DLD1 (cell line): Measurements from ENCODE around the gene QKI.

Source experiments
- in situ Hi-C: cut with HindIII; loops from 2 replicates; pipeline ENCODE4 v1.10.0; 2017; ENCODE audit warnings: low sequenced_read_pairs

The QKI gene

DNA sequence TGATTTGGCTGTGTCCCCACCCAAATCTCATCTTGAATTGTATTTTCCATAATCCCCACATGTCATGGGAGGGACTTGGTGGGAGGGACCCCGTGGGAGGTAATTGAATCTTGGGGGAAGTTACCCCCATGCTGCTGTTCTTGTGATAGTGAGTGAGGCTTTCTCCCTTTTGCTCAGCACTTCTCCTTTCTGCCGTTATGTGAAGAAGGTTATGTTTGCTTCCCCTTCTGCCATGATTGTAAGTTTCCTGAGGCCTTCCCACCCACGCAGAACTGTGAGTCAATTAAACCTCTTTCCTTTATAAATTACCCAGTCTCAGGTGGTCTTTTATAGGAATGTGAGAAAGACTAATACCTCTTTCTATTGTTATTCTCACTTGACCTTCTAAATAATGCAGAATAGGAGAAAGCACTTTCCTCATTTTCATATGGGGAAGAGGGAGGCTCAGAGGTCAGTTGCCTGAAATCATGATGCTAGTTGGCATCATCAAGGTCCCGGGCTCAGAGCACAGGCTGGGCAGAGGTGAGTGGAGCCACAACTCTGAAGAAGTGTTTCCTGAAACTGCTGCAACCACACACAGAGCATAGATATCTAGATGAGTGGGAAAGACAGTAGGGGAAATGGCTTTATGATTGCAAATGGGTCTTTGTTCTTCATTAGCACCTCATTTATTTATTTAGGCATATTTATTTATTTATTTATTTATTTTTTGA, 191.0 kb downstream of the QKI start:
- in situ Hi-C loops: no loop called here

DNA sequence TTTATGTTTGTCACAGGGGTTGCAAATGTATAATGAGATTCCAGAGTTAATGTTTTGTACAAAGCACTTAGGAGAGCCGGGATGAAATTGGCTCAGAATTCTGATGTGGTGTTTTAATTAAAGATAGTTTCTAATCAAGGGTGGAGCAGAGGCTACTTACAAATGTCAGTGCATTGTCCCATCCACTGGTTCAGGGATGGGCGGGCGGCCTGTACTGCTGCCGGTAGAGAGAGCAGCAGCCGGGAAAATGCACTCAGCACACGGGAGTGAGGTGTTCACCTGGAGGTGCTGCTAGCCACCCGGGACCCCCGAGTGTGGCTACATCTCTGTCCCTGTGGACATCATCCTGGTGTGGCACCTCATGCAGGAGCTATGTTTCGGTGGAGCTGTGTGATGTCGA, 193.3 kb downstream of the QKI start:
- in situ Hi-C loops: no loop called here

- in situ Hi-C loops: no loop called here
Observed at GRCh38 chr6:163608204-163608644, 193.7 kb downstream of the QKI start.

DNA sequence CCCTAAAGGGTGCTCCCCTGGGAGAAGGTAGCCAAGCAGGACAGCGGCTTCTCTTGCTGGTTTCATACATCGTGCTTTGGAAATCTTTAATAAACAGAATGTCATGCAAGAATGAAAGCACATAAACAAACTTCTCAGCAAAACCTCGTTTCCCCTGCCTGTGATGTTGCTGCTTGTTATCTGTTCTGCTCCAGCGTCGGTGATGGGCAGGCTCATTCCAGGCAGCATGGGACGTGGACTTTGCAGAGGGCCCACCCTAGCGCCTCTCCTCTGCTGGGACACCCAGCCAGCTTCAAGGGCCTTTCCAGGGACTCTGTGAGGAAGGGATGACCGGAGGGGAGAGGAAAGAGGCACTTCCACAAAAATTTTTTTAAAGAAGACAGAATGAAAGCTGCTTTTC, 197.7 kb downstream of the QKI start:
- in situ Hi-C loops: no loop called here

- in situ Hi-C loops: no loop called here
Observed at GRCh38 chr6:163613025-163613424, 198.5 kb downstream of the QKI start.

DNA sequence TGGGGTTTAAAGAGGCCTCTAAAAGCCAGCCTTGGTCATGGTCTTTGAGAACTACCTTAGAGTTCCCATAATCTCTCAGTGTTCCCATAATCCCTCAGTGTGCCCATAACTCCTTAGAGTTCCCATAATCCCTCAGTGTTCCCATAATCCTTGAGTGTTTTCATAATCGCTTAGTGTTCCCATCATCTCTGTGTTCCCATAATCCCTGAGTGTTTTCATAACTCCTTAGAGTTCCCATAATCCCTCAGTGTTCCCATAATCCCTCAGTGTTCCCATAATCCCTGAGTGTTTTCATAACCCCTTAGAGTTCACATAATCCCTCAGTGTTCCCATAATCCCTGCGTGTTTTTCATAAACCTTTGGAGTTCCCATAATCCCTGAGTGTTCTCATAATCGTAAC, 199.2 kb downstream of the QKI start:
- in situ Hi-C loops: no loop called here

GRCh38 chr6:163616452-163616851, 201.9 kb downstream of the QKI start:
- in situ Hi-C loops: no loop called here

- in situ Hi-C loops: no loop called here
Observed at GRCh38 chr6:163617549-163617948, 203.0 kb downstream of the QKI start.

DNA sequence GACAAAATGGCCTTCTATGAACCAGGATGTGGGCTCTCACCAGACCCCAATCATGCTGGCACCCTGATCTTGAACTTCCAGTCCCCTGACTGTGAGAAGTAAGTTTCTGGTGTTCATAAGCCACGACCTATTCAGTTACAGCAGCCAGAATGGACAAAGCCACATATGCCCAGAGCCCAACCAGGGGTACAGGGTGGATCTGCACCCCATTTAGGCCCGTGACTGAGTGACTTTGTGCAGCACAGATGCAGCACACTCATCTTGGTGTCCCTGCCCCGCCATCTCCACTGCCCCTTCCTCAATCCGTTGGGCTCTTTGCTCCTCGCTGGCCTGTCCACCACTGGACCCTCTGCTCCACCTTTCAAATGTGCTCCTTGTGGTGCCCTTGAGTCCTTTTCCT, 205.6 kb downstream of the QKI start:
- in situ Hi-C loops: no loop called here

- in situ Hi-C loops: no loop called here
Observed at GRCh38 chr6:163620670-163621330, 206.3 kb downstream of the QKI start.

DNA sequence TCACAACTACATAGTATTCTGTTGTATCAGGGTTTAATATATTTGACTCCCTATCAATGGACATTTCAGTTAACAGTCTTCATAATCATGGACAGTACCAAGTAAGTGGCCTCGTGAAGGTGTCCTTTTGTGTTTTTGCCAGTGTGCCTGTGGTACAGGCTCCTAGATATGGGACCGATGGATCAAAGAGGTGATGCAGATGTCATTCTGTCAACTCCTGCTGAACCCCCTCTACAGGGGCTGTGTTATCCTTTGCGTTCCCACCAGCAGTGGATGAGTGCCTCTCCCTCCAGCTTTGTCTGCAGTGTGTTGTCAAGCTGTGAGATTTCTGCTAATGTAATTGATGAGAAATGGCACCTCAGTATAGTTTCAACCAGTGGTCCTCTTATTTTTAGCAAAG, 210.7 kb downstream of the QKI start:
- in situ Hi-C loops: no loop called here

DNA sequence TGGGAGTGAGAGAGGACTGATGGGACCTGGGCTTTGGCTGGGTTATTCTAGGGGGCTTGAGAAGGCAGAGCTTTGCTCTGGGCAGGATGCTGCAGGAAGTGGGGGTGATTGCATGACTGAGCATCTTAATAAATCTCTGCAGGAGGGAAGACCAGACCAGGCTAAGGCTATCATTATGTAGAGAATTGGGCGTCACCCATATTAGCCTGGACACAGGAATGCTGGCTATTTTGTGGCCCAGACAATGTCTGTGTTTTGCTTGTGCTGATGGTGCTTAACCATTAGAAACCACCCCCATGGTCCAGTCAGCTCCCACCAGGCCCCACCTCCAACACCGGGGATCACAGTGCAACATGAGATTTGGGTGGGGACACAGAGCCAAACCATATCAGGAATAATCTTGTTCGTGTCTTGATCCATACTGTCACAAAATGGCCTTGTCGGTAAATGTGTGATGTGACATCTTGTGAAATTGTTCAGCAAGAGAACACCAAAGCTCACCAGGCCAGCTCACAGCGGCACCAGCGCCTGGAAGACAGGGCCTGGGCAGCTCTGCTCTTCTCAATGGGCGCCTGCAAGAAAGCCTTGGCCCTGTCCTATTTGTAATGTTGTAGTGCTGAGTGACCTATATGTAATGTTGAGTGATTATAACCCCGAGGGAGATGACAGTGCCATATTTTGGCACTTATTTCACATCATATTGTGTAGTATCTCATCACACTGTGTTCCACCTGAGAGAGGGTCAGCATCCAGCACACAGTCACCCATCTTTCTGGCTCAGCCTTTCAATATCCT, 211.8 kb downstream of the QKI start:
- in situ Hi-C loops: no loop called here

DNA sequence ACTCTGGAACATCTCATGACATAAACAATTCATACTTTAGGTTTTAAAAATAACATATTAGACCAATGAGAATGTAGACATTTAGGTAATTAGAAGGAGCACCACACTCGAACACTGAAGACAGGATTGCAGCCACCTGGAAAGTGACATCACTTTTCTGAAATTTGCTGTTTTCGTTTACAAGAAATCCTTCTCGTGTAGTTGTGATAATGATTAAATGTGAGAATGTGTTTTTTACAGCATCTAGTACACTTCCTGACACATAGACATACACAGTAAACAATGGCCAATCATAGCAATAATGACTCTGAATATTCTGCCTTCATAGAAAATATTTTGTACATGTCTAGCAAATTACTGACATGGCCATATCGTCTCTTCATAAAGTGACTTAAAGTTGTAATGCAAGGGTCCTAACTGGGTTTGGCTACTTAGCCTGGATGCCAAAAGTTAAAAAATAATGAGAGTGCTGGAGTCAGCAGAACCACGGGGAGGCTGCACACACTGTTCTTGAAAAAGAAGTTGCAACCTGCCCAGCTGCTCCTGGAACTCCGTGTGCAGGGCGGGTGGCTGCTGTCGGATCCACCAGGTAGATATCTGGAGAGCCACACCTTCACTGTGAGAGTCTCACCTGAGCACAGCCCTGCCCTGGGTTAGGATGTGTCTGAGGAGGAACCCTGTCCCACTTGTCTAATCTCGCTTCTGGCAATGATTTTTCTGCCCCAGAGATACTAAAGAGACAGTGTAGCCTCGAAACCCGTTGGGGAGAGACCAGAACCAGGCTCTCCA, 212.9 kb downstream of the QKI start:
- in situ Hi-C loops: no loop called here
